MCF 10A (cell line): ENCODE data around the gene OR5A1. TPM values are rescaled to one million over a fixed set of nuclear protein-coding genes. Genes with fewer than 3 reads are reported as not detected.

ENCODE experiments used
- BruUV-seq: library from RNA; stranded (reverse); fragments of 400-500 nt; replicated peaks from 2 replicates; lab custom pipeline; 2021; lab: Mats Ljungman, UMichigan
- CTCF ChIA-PET: fragments of 300-600 bp; sonication (Branson Sonifier 250); formaldehyde crosslinking; extraction: SDS; loops from one replicate; lab custom pipeline; 2021; ENCODE audit warnings: antibody characterized with exemption, inconsistent platforms; lab: Yijun Ruan, JAX
- POLR2A ChIA-PET: fragments of 300-600, 350-650 bp; sonication (Branson Sonifier 250); formaldehyde crosslinking; extraction: SDS; loops from one replicate; lab custom pipeline; 2020; ENCODE audit warnings: antibody characterized with exemption, inconsistent platforms; lab: Yijun Ruan, JAX
- DNase-seq: peaks from one replicate; pipeline ENCODE4 v3.0.0-alpha.2; 2018; ENCODE audit not compliant: unreplicated experiment
- H3K27ac Mint-ChIP-seq: one replicate; pipeline ENCODE4 v1.8.0; 2022; ENCODE audit warnings: mild to moderate bottlenecking, low read depth, mixed read lengths; ENCODE audit not compliant: unreplicated experiment
- H3K27me3 Mint-ChIP-seq: one replicate; pipeline ENCODE4 v1.8.0; 2022; ENCODE audit warnings: mixed read lengths; ENCODE audit not compliant: insufficient read depth, unreplicated experiment
- H3K36me3 Mint-ChIP-seq: one replicate; pipeline ENCODE4 v1.8.0; 2022; ENCODE audit warnings: mild to moderate bottlenecking, moderate library complexity, mixed read lengths; ENCODE audit not compliant: insufficient read depth, unreplicated experiment
- H3K4me1 Mint-ChIP-seq: one replicate; pipeline ENCODE4 v1.8.0; 2022; ENCODE audit warnings: mixed read lengths; ENCODE audit not compliant: insufficient read depth, unreplicated experiment
- H3K4me3 Mint-ChIP-seq: one replicate; pipeline ENCODE4 v1.8.0; 2022; ENCODE audit warnings: mild to moderate bottlenecking, moderate library complexity, mixed read lengths; ENCODE audit not compliant: unreplicated experiment
- H3K9me3 Mint-ChIP-seq: one replicate; pipeline ENCODE4 v1.8.0; 2022; ENCODE audit warnings: mixed read lengths; ENCODE audit not compliant: unreplicated experiment
- intact Hi-C: fragments of 100-400 bp; cut with micrococcal nuclease; formaldehyde crosslinking; loops from 2 replicates; pipeline ENCODE4 v1.14.1; 2022
- total RNA-seq: library from RNA; stranded (reverse); gene quantifications from 2 replicates; pipeline ENCODE4 v1.2.3, GENCODE V29; 2022
- TF ChIP-seq, protein P1 (sequence below): fragments of 200-600 bp; IDR thresholded peaks from one replicate; pipeline ENCODE4 v1.8.0; 2022; ENCODE audit warnings: antibody characterized with exemption, mild to moderate bottlenecking; ENCODE audit not compliant: unreplicated experiment

Gene OR5A1
- total RNA-seq, 1 experiment from 2014 or later, result not detected

DNA sequence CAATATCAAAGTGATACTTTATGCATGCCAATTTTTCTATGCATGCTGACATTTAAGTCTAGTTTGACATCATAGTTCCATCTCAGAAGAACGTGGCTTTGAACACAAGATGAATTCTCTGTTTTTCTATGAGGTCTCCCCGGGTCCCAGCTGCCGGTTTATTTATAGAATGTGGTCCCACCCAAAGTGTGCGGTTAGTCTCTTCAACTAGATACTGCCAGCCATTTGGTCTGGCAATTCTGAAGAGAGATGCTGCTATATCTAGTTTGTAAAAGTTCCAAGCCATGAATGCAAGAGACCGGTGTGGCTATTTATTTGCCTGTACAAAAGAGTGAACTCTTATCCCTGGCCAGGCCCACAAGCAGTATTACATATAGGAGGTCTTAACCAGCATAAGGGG lies 19.2 kb upstream of the OR5A1 start:
- H3K36me3 Mint-ChIP-seq, result no peaks in the 10 kb centered on the region
- H3K27ac Mint-ChIP-seq, result no peak overlapping the region
- H3K4me1 Mint-ChIP-seq, result no peaks in the 10 kb centered on the region
- no peak overlapping the region for H3K4me3 Mint-ChIP-seq
- no TSS peak for BruUV-seq
- peaks cover 30% of the 10 kb centered on the region for H3K27me3 Mint-ChIP-seq
- ChIA-PET POLR2A (interaction anchor here (0.6 kb wide), 1 partner anchor 491 kb away, joined by 3 read pairs; no protein-coding TSS in a partner anchor), CTCF (interaction anchor here (0.6 to 2.8 kb wide), 2 partner anchors 13 to 25 kb away, joined by 3 to 13 read pairs; no protein-coding TSS in a partner anchor)
- H3K9me3 Mint-ChIP-seq, result no peaks in the 10 kb centered on the region
- intact Hi-C loops, result no loop called here
- no peak for DNase-seq
- TF ChIP-seq, protein P1, sequence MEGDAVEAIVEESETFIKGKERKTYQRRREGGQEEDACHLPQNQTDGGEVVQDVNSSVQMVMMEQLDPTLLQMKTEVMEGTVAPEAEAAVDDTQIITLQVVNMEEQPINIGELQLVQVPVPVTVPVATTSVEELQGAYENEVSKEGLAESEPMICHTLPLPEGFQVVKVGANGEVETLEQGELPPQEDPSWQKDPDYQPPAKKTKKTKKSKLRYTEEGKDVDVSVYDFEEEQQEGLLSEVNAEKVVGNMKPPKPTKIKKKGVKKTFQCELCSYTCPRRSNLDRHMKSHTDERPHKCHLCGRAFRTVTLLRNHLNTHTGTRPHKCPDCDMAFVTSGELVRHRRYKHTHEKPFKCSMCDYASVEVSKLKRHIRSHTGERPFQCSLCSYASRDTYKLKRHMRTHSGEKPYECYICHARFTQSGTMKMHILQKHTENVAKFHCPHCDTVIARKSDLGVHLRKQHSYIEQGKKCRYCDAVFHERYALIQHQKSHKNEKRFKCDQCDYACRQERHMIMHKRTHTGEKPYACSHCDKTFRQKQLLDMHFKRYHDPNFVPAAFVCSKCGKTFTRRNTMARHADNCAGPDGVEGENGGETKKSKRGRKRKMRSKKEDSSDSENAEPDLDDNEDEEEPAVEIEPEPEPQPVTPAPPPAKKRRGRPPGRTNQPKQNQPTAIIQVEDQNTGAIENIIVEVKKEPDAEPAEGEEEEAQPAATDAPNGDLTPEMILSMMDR, result no peak

DNA sequence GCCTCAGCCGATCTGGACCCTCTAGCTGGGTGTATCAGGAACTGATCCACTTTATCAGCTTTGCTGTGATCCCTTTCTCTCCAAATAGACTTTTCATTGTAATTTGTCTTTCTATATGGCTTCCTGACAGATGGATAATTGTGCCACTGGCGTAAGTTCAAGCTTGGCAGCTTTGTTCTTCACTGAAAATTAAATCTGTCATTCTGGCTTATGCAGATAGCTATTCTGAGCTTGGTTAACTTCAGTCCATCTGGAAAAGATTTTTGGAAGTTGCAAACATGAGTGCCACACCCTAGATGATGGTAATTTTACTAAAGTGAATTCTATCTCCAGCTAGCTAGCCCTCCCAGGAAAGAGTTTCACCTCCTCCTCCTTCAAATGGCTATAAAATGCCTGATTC lies 18.1 kb upstream of the OR5A1 start:
- no TSS peak for BruUV-seq
- POLR2A ChIA-PET, result no interaction called here
- TF ChIP-seq, protein P1, result no peak
- no peak for DNase-seq
- Mint-ChIP-seq H3K4me3 (no peak overlapping the region), H3K27ac (no peak overlapping the region), H3K9me3 (no peaks in the 10 kb centered on the region), H3K27me3 (peaks cover 30% of the 10 kb centered on the region), H3K36me3 (no peaks in the 10 kb centered on the region), H3K4me1 (no peaks in the 10 kb centered on the region)
- CTCF ChIA-PET, result interaction anchor here (2.8 kb wide), 1 partner anchor 11 kb away, joined by 13 read pairs; no protein-coding TSS in a partner anchor
- intact Hi-C loops, result no loop called here

DNA sequence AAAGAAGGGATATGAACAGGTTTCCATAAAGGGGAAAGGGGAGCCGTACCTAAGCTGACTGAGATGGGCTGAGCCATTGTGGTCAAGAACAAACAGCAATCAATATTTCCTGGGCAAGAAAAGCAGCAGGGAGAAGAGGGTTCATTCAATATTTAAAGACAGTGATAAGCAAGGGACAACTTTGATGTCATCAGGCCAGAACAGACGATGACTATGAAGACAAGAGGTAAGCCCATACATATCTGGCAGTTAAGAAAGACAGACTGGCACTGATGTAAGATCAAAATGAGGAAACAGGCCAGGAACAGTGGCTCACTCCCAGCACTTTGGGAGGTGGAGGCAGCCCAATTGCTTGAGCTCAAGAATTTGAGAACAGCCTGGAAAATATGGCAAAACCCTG lies 12.4 kb upstream of the OR5A1 start:
- CTCF ChIA-PET, result interaction anchor here (0.5 to 2.6 kb wide), 6 partner anchors 14 to 1044 kb away, joined by 3 to 16 read pairs (median 4); partner anchors contain the start of gene DTX4
- no peaks in the 10 kb centered on the region for H3K36me3 Mint-ChIP-seq
- POLR2A ChIA-PET, result no interaction called here
- no peak for DNase-seq
- H3K27ac Mint-ChIP-seq, result no peak overlapping the region
- no peaks in the 10 kb centered on the region for H3K4me1 Mint-ChIP-seq
- no peak overlapping the region for H3K4me3 Mint-ChIP-seq
- TF ChIP-seq, protein P1, result no peak
- intact Hi-C loops, result no loop called here
- no peaks in the 10 kb centered on the region for H3K9me3 Mint-ChIP-seq
- no TSS peak for BruUV-seq
- H3K27me3 Mint-ChIP-seq, result peaks cover 41% of the 10 kb centered on the region

DNA sequence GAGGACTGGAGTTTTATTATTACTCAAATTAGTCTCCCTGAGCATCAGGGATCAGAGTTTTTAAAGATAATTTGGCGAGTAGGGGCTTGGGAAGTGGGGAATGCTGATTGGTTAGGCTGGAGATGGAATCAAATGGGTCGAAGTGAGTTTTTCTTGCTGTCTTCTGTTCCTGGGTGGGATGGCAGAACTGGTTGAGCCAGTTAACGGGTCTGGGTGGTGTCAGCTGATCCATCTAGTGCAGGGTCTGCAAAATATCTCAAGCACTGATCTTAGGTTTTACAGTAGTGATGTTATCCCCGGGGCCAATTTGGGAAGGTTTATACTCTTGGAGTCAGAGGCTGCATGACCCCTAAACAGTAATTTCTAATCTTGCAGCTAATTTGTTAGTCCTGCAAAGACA lies 11.1 kb upstream of the OR5A1 start:
- no peak overlapping the region for H3K4me3 Mint-ChIP-seq
- POLR2A ChIA-PET, result interaction anchor here (0.7 kb wide), 1 partner anchor 1080 kb away, joined by 3 read pairs; no protein-coding TSS in a partner anchor
- H3K9me3 Mint-ChIP-seq, result no peaks in the 10 kb centered on the region
- peaks cover 30% of the 10 kb centered on the region for H3K27me3 Mint-ChIP-seq
- CTCF ChIA-PET, result interaction anchor here (0.7 to 2.6 kb wide), 3 partner anchors 10 to 254 kb away, joined by 3 to 16 read pairs (median 5); partner anchors contain the start of gene DTX4
- no peaks in the 10 kb centered on the region for H3K36me3 Mint-ChIP-seq
- BruUV-seq, result no TSS peak
- no peak for DNase-seq
- TF ChIP-seq, protein P1, result no peak
- intact Hi-C loops, result no loop called here
- no peak overlapping the region for H3K27ac Mint-ChIP-seq
- H3K4me1 Mint-ChIP-seq, result no peaks in the 10 kb centered on the region
